NCI-H1417 (cell line): ENCODE data around the gene TBC1D9B.
"Not testable (repeated sequence)": the region's sequence is repeated elsewhere in the genome, so short reads cannot be mapped to it uniquely, and the experiment has no call there.

Source experiments
- DNase-seq, 3 experiments: peaks; one replicate each; lab custom pipeline; 2025; lab: John Stamatoyannopoulos, UW

Gene TBC1D9B

GRCh38 chr5:179885491-179886090, 22.1 kb downstream of the TBC1D9B start:
- no peak for DNase-seq

- no peak for DNase-seq
These were observed 24.5 kb downstream of the TBC1D9B start for GRCh38 chr5:179883163-179883562.

GRCh38 chr5:179882338-179882737, 25.4 kb downstream of the TBC1D9B start:
- no peak for DNase-seq

GRCh38 chr5:179880848-179881590, 26.7 kb downstream of the TBC1D9B start:
- DNase-seq: no peak

- DNase-seq: no peak
These were observed 27.5 kb downstream of the TBC1D9B start for GRCh38 chr5:179880066-179880650.

- DNase-seq: no peak
These were observed 28.0 kb downstream of the TBC1D9B start for GRCh38 chr5:179879690-179880010.

GRCh38 chr5:179879003-179879689, 28.6 kb downstream of the TBC1D9B start:
- DNase-seq: no peak

- DNase-seq: no peak
These were observed 29.3 kb downstream of the TBC1D9B start for GRCh38 chr5:179878222-179879002.

- no peak for DNase-seq
These were observed 31.1 kb downstream of the TBC1D9B start for GRCh38 chr5:179876610-179876952.

- no peak for DNase-seq
These were observed 31.7 kb downstream of the TBC1D9B start for GRCh38 chr5:179875741-179876609.

GRCh38 chr5:179874536-179875292, 33.0 kb downstream of the TBC1D9B start:
- DNase-seq: no peak

GRCh38 chr5:179874136-179874535, 33.6 kb downstream of the TBC1D9B start:
- DNase-seq: no peak

- DNase-seq: no peak
These were observed 34.0 kb downstream of the TBC1D9B start for GRCh38 chr5:179873588-179874110.

- no peak for DNase-seq
These were observed 34.7 kb downstream of the TBC1D9B start for GRCh38 chr5:179872828-179873575.

GRCh38 chr5:179872055-179872827, 35.5 kb downstream of the TBC1D9B start:
- DNase-seq: no peak

- not testable (repeated sequence) for DNase-seq
These were observed 36.2 kb downstream of the TBC1D9B start for GRCh38 chr5:179871533-179871932.

- DNase-seq: no peak
These were observed 36.7 kb downstream of the TBC1D9B start for GRCh38 chr5:179870952-179871351.

GRCh38 chr5:179870403-179870903, 37.2 kb downstream of the TBC1D9B start:
- peak in 1 of 3 experiments; percentile 10 for DNase-seq
